ENCODE results near the gene ATG2B.

Gene ATG2B

GRCh38 chr14:96303981-96304380, 59.2 kb downstream of the ATG2B start:
- no peak for DNase-seq

- DNase-seq, result no peak
These were observed 63.7 kb downstream of the ATG2B start for GRCh38 chr14:96299441-96299840.

GRCh38 chr14:96297997-96298515, 65.1 kb downstream of the ATG2B start:
- DNase-seq, result no peak

GRCh38 chr14:96297000-96297399, 66.1 kb downstream of the ATG2B start:
- no peak for DNase-seq

- no peak for DNase-seq
These were observed 68.9 kb downstream of the ATG2B start for GRCh38 chr14:96294246-96294645.

GRCh38 chr14:96287856-96288255, 75.3 kb downstream of the ATG2B start:
- no peak for DNase-seq

- DNase-seq, result no peak
These were observed 76.9 kb downstream of the ATG2B start for GRCh38 chr14:96286251-96286650.

- DNase-seq, result no peak
These were observed 77.5 kb downstream of the ATG2B start for GRCh38 chr14:96285667-96286066.

- DNase-seq, result no peak
These were observed 78.7 kb downstream of the ATG2B start for GRCh38 chr14:96284430-96284829.

GRCh38 chr14:96284008-96284407, 79.1 kb downstream of the ATG2B start:
- DNase-seq, result no peak

- DNase-seq, result no peak
These were observed 81.7 kb downstream of the ATG2B start for GRCh38 chr14:96281486-96281885.

- DNase-seq, result no peak
These were observed 83.0 kb downstream of the ATG2B start for GRCh38 chr14:96280104-96280503.

- no peak for DNase-seq
These were observed 83.6 kb downstream of the ATG2B start for GRCh38 chr14:96279564-96279963.

GRCh38 chr14:96277890-96278289, 85.3 kb downstream of the ATG2B start:
- no peak for DNase-seq

GRCh38 chr14:96275177-96276112, 87.7 kb downstream of the ATG2B start:
- peak; percentile 36 for DNase-seq

GRCh38 chr14:96274543-96274942, 88.6 kb downstream of the ATG2B start:
- DNase-seq, result no peak

- DNase-seq, result no peak
These were observed 89.0 kb downstream of the ATG2B start for GRCh38 chr14:96274122-96274521.

GRCh38 chr14:96273629-96274028, 89.5 kb downstream of the ATG2B start:
- no peak for DNase-seq

- no peak for DNase-seq
These were observed 90.2 kb downstream of the ATG2B start for GRCh38 chr14:96272777-96273473.

GRCh38 chr14:96271421-96271762, 91.7 kb downstream of the ATG2B start:
- DNase-seq, result no peak

GRCh38 chr14:96270565-96271420, 92.3 kb downstream of the ATG2B start:
- no peak for DNase-seq

- no peak for DNase-seq
These were observed 93.8 kb downstream of the ATG2B start for GRCh38 chr14:96269359-96269710.
